ENCODE data around the gene SPECC1L.

The SPECC1L gene

DNA sequence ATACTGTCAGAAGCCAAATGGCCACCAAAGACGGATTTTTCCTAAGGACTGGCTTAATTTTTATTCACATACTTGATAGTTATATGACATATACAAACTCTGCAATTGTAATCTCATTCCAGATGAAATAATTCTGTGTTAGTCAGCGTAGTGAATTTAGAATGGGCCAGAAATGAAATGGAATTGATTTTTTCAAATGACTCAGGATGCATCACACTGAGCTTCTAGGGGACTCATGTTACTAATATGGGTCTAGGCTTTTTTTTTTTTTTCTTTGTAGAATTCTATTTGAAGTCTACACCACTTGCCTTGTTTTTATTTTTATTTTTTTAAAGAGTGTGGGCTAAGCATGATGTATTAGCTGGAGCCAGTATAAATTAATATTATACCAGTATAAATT is 62.7 kb downstream of the SPECC1L start:
- in situ Hi-C loops (cut with HindIII; ENCODE audit: low sequenced_read_pairs) = no loop called here
- H3K4me3 ChIP-seq (ENCODE audit: low read depth, low read length) = no peak overlapping the region
- DNase-seq (ENCODE audit: low read depth, low spot score) = peak; percentile 81
- TF ChIP-seq, protein P1, sequence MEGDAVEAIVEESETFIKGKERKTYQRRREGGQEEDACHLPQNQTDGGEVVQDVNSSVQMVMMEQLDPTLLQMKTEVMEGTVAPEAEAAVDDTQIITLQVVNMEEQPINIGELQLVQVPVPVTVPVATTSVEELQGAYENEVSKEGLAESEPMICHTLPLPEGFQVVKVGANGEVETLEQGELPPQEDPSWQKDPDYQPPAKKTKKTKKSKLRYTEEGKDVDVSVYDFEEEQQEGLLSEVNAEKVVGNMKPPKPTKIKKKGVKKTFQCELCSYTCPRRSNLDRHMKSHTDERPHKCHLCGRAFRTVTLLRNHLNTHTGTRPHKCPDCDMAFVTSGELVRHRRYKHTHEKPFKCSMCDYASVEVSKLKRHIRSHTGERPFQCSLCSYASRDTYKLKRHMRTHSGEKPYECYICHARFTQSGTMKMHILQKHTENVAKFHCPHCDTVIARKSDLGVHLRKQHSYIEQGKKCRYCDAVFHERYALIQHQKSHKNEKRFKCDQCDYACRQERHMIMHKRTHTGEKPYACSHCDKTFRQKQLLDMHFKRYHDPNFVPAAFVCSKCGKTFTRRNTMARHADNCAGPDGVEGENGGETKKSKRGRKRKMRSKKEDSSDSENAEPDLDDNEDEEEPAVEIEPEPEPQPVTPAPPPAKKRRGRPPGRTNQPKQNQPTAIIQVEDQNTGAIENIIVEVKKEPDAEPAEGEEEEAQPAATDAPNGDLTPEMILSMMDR (IDR thresholded peaks at IDR 0.05; ENCODE audit: low read depth, low read length) = no peak

DNA sequence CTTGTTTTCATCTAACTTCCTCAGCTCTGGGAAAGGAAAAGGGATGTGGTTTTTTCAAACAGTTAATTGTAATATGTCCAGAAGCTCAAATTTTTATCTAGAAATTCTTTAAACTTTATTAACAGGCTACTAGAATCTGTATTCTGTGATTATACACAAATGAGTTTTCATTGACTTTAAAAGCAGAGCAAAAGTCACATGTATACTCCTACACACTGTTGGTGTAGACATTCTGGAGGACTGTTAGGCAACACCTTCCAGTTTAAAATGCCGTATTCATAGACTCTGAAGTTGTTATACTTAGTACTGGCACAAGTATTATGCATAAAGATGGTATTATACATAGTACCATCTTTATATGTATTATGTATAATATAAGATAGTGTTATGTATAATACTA is 64.9 kb downstream of the SPECC1L start:
- no peak for DNase-seq (ENCODE audit: low read depth, low spot score)
- H3K4me3 ChIP-seq (ENCODE audit: low read depth, low read length) = no peak overlapping the region
- TF ChIP-seq, protein P1 (IDR thresholded peaks at IDR 0.05; ENCODE audit: low read depth, low read length) = no peak
- in situ Hi-C loops (cut with HindIII; ENCODE audit: low sequenced_read_pairs) = no loop called here

DNA sequence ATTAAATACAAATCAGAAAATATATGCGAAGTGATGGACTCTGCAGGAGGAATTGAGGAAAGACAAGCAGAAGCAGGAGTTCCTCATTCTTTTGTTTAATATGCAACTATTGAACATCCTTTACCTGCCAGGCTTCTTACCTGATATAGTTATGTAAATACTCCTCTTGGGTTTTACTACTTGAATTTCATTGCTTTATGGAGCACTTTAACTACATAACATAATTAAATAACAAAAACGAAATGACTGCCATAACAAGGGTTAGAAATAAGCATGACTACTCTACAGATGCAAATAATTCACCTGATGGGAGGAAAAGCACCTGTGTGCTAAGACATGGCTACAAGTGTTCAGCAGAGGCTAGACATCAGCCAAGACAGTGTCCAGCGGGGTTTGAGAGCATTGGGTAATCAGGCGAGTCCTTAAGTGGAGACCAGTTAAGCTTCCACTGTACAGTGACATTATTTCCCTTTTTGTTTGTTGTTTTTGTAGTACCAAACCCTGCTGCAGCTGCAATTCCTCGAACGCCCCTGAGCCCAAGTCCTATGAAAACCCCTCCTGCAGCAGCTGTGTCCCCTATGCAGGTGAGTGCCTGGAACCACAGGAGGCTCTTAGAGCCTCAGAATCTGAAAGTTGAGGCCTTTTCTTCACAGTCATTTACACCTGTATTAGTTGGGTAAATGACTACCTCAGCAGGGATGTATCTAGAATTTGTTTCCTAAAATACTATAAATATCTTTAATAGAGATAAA is 67.4 kb downstream of the SPECC1L start:
- in situ Hi-C loops (cut with HindIII; ENCODE audit: low sequenced_read_pairs) = no loop called here
- no peak for DNase-seq (ENCODE audit: low read depth, low spot score)
- TF ChIP-seq, protein P1 (IDR thresholded peaks at IDR 0.05; ENCODE audit: low read depth, low read length) = no peak
- H3K4me3 ChIP-seq (ENCODE audit: low read depth, low read length) = no peak overlapping the region

DNA sequence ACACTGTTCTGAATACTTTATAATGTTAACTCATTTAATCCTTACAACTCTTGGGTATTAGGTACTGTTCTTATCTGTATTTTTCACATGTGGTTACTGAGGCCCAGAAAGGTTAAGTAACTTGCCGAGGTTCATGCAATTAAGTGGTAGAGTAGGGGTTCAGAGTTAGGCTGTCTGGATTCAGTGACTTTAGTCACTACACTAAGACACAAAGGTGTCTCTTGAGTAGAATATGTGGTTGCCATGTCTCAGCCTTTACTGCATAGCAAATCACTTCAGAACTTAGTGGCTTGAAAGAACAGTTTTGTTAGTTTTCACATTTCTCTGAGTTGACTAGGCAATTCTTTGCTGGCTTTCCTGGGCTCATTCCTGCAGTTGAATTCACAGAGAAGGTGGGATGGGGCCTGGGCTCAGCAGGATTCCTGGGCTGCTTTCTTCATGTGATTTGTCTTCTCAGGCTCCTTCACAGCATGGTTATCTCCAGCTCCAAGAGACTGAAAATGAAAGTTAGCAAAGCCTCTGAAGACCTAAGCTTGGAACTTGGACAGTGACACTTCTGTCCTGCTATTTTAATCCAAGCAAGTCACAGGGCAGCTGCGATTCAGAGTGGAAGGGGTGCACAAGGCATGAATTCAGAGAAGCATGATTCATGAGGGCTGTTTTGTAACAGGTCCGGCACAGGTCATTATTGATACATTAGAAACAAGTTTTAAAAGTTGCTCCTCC is 68.3 kb downstream of the SPECC1L start:
- TF ChIP-seq, protein P1 (IDR thresholded peaks at IDR 0.05; ENCODE audit: low read depth, low read length) = no peak
- in situ Hi-C loops (cut with HindIII; ENCODE audit: low sequenced_read_pairs) = no loop called here
- peak overlapping the region; percentile 18 for H3K4me3 ChIP-seq (ENCODE audit: low read depth, low read length)
- DNase-seq (ENCODE audit: low read depth, low spot score) = peak; percentile 77

DNA sequence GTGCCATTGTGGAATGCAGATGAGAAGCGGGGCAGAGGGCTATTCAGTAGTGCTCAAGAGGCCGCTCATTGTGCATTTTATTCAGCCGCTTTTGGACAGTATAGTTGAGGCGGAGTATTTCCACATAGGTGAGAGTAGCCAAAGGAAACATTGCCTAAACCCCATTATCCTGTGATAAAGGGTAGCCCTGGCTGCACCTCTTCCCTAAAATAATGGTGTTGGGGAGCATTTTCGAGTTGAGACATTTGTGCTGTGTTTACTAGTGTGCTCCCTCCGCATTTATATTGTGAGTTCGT is 68.8 kb downstream of the SPECC1L start:
- no peak for DNase-seq (ENCODE audit: low read depth, low spot score)
- TF ChIP-seq, protein P1 (IDR thresholded peaks at IDR 0.05; ENCODE audit: low read depth, low read length) = no peak
- in situ Hi-C loops (cut with HindIII; ENCODE audit: low sequenced_read_pairs) = no loop called here
- peak overlapping the region; percentile 18 for H3K4me3 ChIP-seq (ENCODE audit: low read depth, low read length)

DNA sequence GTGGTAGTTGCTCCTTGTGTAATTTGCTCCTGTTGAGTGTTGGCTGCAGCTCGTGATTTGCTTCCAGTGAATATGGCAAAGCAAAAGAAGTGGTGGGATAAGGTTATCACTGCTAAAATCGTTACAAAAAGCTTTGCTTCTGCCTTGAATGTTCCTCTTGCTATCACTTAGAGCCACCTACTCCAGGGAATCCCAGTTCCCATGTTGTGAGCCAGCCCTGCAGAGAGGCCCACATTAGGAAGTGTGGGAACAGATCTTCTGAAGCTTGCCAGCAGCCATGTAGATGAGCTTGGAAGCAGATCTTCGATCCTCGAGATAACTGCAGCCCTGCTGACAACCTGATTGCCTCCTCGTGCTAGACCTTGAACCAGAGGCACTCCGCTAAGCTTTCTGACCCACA is 71.0 kb downstream of the SPECC1L start:
- in situ Hi-C loops (cut with HindIII; ENCODE audit: low sequenced_read_pairs) = no loop called here
- TF ChIP-seq, protein P1 (IDR thresholded peaks at IDR 0.05; ENCODE audit: low read depth, low read length) = no peak
- H3K4me3 ChIP-seq (ENCODE audit: low read depth, low read length) = no peak overlapping the region
- no peak for DNase-seq (ENCODE audit: low read depth, low spot score)

All from astrocyte of the spinal cord (primary cell).